GM18907 (cell line): ENCODE measurements around the gene SLC38A6.

Experiments
- ATAC-seq: cut with Tn5 transposase; IDR thresholded peaks from one replicate; pipeline ENCODE4 v1.9.1; 2021; ENCODE audit warnings: mild to moderate bottlenecking, moderate library complexity; ENCODE audit not compliant: unreplicated experiment

SLC38A6 gene

DNA sequence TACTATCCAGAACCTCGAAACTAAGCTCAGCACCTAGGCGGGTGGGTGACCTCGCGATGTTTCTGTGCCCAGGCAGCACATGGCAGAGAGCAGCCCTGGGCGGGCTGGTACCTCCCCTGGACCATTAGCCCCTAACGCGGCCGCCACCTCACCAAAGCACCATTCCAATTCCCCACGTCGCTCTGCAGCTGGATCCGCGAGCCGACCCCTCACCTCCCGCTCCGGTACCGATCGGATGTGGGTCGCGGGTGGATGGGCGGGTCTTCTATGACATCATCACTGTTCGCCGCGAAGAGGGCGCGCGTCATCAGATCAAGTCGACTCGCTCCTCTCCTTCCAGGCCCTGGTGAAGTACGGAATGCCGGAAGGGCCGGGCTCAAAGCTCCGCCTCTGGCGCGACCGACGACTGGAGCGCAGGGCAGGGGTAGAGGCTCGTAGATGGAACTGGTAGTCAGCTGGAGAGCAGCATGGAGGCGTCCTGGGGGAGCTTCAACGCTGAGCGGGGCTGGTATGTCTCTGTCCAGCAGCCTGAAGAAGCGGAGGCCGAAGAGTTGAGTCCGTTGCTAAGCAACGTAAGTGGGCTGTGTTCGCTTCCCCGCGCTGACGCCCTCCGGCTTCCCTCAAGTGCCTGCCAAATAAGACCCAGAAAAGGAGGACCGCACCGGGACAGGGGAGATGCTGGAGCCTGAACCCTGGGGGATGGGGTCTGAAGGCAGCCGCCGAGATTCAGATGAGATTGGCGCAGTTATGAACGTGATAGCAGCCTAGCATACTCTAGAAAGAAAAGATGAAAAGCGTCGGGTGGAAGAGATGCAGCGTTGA is at the start of gene SLC38A6, which contains the start of gene TRMT5:
Gene SLC38A6 (plus strand): TSS at position 435 of the 822 bp plus-strand sequence. CDS start 33 bp downstream, at position 468.
Gene TRMT5 (minus strand): TSS at position 269 of the 822 bp plus-strand sequence. CDS start 106 bp downstream, at position 163.
- peak; percentile 90 for ATAC-seq

DNA sequence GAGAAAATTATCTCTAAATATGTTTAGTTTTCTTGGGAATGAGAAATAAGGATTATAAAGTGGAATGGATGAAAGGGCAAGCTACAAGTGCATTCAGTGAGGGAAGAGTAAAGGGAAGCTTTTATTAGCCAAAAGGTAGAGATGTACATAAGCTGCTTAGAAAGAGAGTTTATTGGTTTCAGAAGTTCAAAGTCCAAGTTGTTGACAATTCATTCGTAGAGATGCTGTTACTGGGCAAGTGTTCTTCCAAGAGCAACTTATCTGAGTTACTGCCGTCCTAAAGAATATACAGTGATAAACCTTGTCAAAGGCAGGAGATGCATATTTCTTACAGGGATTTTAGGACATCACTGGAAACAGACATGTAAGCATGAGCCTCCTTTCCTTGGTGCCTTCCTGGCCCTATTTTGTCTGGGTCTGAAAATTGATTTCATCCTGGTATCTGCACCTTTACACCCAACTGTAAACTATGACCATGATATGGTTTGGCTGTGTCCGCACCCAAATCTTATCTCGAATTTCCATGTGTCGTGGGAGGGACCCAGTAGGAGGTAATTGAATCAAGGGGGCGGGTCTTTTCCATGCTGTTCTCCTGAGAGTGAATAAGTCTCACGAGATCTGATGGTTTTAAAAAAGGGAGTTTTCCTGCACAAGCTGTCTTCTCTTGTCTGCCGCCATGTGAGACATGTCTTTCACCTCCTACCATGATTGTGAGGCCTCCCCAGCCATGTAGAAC is 47.0 kb upstream of the SLC38A6 start:
- ATAC-seq, result no peak

DNA sequence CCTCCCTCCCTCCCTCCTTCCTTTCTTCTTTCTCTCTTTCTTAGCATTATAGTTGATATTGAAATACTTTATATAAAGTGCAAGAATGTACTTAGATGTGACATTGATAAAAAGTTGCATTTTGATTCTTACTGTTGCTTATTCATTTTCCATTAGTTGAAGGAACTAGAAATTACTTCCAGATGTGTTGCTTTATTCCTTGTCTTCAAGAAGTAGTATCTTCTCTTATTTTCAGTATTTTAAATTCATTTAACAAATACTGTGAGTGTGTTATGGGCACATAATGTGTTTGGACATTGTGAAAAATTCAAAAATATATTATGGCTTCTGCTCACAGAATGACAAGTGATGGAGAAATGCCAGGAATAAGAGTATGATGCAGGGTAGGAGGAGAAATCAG is 45.7 kb upstream of the SLC38A6 start:
- no peak for ATAC-seq

DNA sequence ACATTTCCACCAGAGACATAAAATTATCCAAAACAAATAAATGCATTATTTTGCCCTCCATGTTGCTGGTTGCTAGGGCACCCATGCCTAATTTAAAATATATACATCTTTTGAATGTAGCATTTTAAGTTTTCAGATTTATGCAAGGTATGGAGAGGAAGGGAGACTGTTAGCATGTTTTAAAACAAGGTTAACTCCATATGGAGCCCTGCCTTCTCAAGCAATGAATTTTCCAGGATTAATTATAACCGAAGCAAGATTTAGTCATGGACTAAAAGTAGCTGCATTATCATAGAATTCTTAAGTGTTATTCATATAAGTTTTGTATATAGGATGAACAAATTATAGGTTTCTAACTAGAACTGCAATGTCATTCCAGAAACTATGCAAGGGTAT is 37.4 kb upstream of the SLC38A6 start:
- ATAC-seq, result no peak

DNA sequence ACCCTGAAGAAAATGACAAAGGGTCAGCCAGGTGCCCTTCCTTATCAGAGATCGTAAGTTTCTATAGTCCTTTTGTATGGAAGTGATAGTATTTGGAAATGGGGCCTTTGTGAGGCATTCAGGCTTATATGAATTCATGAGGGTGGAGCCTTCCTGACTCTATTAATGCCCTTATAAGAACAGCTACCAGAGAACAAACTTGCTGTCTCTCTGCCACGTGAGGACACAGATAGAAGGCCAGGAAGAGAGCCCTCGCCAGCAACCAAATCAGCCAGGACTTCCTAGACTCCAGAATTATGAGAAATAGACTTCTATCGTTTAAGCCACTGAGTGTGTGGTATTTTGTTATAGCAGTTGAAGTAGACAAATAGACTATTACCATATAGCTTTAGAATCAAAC is 36.8 kb upstream of the SLC38A6 start:
- ATAC-seq, result no peak

DNA sequence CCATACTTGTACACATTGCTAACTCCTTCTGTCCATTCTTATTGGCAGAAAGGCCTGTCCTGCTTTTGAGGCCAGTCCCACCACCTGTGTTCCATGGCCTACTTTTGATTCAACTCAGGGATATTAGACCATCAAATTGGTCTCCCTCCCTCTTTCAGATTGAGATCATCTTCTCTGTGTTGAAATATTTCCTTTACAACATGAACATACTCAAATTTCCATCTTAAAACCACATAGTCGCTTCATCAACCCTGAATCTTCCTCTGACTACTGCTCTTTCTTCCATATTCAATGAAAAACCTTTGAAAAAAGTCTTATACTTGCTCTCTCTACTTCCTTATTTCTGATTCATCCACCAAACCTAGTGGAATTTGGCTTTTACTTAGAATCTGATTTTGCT is 35.1 kb upstream of the SLC38A6 start:
- ATAC-seq, result no peak

DNA sequence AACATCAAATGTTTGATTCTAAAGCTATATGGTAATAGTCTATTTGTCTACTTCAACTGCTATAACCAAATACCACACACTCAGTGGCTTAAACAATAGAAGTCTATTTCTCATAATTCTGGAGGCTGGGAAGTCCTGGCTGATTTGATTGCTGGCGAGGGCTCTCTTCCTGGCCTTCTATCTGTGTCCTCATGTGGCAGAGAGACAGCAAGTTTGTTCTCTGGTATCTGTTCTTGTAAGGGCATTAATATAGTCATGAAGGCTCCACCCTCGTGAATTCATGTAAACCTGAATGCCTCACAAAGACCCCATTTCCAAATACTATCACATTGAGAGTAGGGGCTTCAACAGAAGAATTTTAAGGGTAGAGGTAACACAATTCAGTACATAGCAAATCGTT is 34.3 kb upstream of the SLC38A6 start:
- ATAC-seq, result no peak

DNA sequence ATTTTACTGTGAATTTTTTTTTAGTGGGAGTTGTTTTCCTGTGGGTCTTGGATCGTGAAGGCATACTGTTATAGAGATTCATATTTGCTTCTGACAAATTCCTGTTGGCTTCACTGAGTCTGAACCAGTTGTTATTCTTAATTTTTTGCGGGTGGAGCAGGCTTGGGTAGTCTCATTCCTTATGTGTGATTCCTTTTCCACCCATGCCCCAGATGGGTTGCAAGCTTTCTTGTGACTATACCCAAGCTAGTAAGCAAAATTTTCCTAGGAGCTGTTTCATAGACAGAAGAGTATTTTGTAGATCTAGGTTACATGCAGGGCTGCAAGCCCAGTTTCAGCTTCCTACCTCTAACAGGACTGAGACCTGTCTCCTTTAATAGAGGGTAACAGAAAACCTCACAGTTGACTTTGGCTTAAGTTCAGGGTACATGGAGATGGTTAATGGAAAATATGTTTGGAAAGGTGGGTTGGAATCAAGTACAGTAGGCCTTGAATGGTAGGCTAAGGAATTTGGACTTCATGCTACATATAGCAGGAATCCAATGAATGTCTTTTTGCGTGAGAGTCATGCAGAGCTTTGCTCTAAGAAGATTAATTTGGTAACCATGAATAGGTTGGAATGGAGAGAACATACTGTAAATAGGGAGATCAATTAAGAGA is 29.1 kb upstream of the SLC38A6 start:
- ATAC-seq, result no peak

DNA sequence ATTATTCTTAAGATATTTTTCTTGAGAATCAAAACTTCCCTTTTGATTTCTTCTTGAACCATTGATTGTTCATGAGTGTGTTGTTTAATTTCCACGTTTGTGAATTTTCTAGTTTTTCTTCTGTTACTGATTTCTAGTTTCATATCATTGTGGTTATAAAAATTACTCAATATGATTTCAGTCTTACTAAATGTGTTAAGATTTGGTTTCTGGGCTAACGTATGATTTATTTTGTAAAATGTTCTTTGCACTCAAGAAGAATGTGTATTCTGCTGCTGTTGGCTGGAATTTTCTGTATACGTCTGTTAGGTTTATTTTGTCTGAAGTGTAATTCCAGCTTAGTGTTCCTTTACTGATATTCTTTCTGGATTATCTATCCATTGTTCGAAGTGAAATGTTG is 24.8 kb upstream of the SLC38A6 start:
- ATAC-seq, result no peak

DNA sequence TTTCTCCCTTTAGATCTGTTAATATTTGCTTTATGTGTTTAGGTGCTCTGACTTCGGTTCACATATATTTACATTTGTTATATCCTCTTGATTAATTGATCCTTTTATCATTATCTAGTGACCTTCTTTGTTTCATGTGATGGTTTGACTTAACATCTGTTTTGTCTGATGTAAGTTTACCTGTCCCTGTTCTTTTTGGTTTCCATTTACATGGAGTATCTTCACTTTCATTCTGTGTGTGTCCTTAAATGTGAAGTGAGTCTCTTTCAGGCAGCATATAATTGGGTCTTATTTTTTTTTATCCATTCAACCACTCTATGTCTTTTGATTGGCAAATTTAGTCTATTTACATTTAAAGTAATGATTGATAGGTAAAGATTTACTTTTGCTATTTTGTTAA is 24.4 kb upstream of the SLC38A6 start:
- no peak for ATAC-seq

DNA sequence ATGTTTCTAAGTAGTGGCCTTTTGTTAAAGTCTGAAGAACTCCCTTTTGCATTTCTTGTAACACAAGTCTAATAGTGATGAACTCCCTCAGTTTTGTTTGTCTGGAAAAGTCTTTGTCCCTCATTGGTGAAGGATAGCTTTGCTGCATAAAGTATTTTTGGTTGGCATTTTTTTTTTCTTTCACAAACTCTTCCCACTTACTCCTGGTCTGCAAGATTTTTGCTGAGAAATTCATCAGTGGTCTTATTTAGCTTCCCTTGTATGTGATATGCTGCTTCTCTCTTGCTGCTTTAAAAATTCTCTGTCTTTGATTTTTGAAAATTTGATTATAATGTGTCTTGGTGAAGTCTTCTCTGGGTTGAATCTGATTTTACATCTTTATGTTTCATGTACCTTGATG is 22.9 kb upstream of the SLC38A6 start:
- ATAC-seq, result no peak

DNA sequence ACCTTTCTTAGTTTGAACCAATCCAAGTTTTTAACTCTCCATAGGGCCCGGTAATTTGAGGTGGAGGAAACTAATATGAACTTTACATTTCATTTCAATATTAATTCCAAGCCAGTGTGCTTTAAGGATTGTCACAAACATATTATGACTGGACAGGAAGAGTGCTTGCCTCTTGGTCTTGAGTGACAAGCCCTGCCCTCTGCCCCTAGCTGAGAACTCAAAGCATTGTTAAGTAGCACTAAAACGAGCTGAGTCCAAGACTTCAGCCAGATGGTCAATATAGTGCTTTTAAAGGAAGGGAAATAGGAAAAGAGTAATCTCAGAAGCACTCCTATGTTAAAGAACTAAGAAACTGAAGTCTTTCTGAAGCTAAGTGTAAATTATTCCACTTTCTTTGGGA is 17.3 kb upstream of the SLC38A6 start:
- no peak for ATAC-seq

DNA sequence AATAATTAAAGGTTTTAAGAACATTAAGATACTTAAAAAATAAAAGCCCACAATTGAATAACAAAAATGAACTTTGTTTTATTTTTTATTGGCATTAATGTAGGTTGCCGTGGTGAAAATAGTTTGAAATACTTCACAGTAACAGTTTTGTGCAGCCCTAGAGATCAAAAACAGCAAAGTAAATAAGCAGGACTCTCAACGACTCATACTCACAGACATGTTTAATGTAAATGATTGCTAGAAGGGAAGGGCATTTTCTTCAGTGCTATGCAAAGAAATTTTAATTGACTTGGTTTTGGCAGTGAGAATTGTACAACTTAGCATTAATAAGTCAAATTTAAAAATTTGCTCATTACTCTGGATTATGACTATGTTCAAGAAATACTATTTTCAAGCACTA is 16.1 kb upstream of the SLC38A6 start:
- ATAC-seq, result no peak

DNA sequence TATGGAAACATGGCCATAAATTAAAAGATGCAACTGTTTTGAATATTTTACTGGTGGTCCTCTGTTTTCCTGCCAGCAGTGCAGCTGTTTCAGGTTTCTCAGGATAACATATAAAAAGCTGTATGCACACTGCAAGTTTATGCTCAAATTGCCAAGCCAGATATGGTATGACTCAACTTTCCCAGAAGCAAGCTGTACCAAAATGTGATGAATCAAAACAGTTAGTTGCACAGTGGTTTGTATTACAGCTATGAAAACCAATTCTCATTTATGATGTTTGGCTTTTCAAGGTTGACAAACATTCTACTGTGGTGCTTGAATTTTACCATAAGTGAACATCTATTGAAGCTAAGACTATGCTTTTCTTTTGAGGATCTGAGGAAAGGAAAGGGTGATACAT is 15.6 kb upstream of the SLC38A6 start:
- ATAC-seq, result no peak

DNA sequence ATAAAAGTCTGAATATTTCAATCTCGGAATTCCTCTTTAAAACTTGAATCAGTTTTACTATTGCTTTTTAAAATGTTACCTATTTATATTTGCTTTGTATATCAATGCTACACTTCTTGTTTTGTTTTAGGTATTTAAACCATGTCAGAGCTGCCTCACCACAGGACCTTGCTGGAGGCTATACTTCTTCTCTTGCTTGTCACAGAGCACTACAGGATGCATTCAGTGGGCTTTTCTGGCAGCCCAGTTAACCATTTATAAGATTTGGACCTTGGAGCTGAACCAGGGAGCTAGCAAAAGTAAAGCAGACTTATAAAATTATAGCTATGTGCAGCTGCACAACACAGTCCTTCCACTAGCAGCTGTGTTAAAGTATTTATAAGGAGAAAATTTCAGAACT is 12.9 kb upstream of the SLC38A6 start:
- ATAC-seq, result no peak

DNA sequence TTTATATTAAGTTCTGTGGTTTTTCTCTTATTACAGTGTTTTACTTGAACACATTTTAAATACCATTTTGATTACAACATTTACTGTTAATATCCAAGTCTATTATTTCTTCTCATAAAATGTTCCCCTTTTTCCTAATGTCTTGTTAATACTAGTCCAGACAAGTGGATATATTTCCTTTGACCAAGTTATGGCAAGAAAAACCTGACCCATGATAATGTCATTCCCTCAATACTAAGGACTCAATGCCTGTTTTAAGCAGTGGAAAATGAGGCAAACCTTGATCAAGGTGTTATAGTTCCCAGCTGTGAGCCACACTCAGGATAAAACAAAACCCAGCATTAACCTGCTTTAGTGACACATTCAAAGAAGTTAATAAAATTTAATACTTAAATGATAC is 12.4 kb upstream of the SLC38A6 start:
- ATAC-seq, result no peak

DNA sequence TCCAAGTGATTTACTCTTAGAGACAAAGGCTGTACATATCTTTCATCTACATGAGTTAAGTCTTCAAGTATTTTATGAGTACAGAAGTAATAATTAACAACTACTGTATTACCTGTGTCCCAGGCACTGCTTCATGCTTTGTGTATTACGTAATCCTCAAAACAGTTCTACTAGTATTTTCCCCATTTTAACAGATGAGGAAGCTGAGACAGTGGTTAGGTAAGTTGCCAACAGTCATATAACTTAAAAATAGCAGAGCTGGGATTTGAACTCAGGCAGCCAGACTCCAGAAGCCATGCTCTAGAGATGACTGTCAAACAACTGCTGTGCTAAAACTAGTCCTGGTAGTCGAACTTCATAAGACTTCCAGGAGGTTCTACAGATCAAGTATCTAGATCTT is 10.9 kb upstream of the SLC38A6 start:
- ATAC-seq, result no peak

DNA sequence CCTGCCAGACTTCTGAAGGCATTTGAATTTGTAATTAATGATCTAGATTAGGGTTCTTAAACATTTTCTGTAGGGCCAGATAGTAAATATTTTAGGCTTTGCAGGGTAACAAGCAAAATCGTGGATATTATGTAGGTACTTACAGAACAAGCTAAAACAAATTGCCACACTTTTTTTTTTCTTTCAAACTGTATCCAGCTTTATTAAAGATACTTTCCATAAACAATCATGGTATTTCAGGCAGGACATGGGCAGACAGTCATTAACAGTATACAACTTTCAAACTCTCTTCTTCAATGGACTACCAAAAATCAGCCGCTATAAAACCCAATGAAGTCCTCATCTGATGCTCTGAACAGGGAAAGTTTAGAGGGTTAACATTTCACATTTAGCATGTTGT is 9.8 kb upstream of the SLC38A6 start:
- ATAC-seq, result no peak

DNA sequence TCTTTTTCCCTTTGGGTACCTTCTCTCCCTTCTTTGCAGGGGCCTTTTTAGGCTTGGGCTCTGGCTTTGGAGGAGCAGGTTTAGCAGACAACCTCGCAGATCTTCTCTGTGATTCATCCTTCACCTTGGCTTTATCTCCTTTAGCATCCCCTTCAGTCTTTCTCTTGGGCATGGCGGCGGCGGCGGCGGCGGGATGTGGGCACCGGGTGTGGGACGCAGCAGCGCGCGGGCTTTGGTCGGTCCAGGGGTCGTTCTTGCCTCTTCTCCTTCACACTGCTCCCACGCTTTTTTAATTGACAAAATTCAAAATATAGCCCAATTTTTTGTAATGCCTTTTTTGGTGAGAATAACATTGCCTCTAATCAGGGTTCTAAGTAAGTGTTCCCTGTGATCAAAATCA is 8.8 kb upstream of the SLC38A6 start:
- ATAC-seq, result no peak

DNA sequence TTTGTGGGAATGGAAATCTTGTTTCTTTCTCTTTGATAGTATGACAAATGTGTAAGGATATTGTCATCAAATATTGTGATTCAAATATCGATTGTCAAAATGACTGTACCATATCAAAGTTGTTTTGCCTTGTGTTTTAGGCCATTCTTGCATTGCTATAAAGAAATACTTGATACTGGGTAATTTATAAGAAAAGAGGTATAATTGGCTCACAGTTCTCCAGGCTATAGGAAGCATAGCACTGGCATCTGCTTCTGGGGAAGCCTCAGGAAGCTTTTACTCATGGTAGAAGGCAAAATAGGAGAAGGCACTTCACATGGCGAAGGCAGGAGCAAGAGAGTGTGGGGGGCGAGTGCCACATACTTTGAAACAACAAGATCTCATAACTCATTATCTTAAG is 8.0 kb upstream of the SLC38A6 start:
- no peak for ATAC-seq

DNA sequence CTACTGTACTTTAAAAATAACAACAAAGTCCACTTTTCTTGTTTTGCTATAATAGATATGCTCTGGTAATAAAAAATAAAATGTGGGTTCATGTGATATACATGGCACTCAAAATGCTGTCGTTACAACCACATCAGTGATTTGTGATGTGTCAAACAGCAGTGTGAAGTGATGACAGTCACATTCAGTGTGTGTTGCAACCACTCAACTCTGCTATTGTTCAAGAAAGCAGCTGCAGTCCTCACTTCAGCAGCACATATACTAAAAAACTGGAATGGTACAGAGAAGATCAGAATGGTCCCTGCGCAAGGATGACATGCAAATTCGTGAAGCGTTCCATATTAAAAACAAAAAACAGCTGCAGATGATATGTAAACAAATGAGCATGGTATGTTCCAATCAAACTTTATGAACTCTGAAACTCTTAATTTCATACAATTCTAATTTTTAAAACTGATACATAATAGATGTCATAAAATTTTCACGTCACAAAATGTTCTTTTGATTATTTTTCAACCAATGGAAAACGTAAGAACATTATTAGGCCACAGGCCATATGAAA is 6.9 kb upstream of the SLC38A6 start:
- ATAC-seq, result no peak
